HG03521 (cell line): Measurements from ENCODE around the gene DEXI.

Experiments
- ATAC-seq: cut with Tn5 transposase; IDR thresholded peaks from one replicate; pipeline ENCODE4 v1.9.1; 2021; ENCODE audit warnings: mild to moderate bottlenecking, moderate library complexity; ENCODE audit not compliant: unreplicated experiment

Gene DEXI

DNA sequence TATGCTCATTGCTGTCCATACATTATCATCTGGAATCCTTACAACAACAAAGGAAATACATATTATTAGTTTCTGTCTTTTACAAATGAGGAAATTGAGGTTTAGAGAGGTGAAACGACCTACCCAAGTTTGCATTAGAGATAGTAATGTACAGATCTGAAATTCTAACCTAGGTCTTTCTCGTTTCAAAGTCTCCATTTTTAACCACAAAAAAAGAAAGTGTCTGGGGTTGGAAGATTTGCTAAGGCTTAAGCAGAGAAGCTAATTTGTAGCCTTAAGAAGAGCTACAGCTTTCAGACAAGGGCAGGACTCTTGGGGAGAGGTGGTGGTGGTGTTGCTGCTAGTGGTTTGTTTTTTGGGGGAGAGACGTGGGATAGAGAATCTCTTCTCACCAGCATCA lies 46.1 kb downstream of the DEXI start:
- ATAC-seq, result no peak

DNA sequence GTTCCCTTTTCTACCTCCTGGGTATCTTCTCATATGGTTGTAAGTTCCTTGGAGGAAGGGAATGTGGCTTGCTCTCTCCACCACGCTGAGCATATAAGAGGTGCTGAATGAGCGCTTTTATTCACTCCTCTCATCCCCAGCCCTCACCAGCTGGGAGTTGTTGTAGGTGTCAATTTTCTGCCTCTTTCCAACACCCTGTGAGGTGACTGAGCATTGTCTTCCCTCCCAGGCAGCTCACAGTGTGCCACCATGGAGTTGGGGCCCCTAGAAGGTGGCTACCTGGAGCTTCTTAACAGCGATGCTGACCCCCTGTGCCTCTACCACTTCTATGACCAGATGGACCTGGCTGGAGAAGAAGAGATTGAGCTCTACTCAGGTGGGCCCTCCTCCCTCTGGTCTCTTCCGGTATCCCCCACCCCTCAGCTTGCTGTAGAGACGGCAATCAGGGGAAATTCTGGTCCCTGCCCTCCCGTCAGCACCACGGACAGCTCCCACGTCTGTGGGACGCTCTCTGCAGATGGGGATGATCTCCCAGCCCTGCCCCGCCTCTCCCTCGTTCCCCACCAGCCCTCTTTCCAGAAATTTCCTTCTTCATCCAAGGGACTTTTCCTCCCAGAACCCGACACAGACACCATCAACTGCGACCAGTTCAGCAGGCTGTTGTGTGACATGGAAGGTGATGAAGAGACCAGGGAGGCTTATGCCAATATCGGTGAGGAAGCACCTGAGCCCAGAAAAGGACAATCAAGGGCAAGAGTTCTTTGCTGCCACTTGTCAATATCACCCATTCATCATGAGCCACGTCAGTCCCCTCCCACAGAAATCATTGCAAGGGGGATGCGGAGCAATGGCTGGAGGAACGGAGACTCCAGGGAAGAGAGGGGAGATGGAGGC lies 47.0 kb downstream of the DEXI start:
- no peak for ATAC-seq

DNA sequence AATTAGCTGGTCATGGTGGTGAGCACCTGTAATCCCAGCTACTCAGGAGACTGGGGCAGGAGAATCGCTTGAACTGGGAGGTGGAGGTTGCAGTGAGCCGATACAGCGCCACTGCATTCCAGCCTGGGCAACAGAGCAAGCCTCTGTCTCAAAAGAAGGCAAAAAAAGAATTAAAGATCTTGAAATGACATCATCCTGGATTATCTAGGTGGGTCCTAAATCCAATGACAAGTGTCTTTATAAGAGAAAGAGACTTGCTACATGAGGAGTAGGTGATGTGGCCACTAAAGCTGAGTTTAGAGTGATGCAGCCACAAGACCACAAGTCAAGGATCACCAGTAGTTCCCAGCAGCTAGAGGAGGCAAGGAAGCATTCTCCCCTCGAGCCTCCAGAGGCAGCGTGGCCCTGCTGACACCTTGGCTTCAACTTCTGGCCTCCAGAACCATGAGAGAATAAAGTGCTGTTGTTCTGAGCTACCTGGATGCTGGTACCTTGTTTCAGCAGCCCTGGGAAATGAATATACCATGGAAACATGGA lies 49.4 kb downstream of the DEXI start:
- no peak for ATAC-seq

DNA sequence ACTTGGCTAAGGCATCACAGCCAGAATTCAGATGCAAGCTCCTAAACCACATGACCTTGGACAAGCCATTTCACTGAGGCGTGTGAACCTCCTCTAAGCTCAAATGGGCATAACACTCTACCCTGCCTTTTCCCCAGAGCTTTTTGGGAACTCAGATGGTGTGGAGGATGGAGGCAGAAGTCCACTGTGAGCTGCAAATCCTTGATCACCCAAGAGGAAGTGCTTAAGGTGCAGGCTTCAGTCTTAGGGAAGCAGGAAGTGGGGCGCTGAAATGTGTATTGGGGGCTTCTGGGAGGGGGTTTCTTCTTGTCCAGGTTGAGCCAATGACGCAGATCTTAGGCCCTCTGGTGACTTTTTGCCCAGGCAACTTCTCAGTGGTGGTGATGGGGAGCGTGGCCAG lies 52.4 kb downstream of the DEXI start:
- ATAC-seq, result no peak

DNA sequence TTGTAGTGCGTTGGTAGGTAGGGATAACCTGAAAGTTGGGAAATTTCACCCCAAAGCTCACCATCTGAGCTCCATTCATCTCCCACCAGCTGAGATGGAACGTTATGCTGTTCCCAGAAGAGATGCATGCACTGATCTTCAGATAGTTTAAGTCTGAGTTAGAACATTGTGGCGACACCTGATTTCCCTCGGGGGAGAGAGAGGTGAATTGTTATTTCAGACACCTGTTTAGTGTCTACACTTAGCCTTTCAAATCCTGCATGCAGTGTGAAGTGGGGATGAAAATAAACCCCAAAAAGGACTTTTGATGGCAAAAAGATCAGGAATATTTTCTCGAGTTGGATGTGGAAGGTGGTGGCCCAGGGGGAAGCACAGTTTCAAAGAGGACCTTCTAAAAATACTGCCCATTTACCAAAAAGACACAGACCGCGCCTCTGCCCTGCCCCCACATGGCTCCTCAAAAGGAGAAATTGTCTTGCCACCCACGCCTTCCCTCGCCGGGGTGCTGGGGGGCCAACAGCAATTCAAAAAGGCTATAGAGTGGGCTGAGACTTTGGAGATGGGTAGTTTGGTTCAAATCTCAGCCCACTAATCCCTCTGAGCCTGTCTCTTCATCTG lies 53.8 kb downstream of the DEXI start:
- ATAC-seq, result no peak

DNA sequence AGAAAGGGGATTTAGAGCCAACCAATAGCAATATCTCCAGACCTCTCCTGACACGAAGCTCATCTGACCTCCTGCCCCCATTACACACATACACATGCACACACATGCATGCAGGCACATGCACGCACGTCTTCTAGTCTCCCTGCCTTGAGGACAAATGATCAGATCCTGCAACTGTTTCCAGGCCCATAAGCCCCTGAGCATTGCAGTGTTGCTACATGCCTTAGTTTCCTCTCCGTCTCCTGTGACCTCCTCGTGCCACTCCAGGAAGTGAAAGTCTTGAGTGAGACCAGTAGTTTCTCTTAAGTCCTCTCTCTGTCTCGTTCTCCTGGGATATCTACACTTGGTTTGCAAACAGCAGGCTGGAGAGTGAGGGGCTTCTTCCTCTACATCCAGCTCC lies 57.0 kb downstream of the DEXI start:
- ATAC-seq, result no peak

DNA sequence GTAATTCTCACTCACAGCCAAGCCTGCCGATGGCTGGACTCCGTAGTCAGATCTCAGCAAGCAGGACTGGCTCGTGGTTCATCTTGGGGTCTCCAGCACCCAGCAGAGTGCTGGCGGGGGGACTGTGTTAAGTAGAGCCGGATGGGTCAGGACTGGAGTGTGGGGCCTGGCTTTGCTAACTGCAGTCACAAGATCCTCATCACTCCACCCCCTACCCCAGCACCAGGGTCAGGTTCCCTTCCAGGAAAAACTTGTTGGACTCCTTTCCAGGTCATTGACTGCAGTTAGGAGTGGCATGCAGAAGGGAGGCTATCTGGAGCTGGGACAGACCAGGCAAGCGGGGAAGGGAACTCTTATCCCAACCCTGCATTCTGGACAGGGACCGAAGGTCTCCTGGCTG lies 59.3 kb downstream of the DEXI start:
- ATAC-seq, result no peak

DNA sequence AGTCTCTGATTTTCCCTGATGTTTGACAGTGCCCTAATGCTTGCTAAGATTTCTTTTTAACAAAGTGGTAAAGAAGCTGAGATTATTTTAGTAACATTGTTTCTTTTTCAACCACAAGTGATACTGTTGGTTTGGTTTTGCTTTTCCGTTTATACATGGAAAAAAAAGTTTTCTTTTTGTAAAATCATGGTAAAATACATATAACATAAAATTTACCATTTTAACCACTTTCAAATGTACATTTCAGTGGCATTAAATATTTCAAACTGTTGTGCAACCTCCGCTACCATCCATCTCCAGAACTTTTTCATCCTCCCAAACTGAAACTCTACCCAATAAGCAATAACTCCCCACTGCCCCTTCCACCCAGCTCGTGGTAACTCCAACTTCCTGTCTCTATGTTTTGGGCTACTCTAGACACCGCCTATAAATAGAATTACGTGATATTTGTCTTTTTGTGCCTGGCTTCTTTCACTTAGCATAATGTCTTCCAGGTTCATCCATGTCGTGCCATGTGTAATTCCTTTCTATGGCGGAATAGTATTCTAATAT lies 60.7 kb downstream of the DEXI start:
- ATAC-seq, result no peak

DNA sequence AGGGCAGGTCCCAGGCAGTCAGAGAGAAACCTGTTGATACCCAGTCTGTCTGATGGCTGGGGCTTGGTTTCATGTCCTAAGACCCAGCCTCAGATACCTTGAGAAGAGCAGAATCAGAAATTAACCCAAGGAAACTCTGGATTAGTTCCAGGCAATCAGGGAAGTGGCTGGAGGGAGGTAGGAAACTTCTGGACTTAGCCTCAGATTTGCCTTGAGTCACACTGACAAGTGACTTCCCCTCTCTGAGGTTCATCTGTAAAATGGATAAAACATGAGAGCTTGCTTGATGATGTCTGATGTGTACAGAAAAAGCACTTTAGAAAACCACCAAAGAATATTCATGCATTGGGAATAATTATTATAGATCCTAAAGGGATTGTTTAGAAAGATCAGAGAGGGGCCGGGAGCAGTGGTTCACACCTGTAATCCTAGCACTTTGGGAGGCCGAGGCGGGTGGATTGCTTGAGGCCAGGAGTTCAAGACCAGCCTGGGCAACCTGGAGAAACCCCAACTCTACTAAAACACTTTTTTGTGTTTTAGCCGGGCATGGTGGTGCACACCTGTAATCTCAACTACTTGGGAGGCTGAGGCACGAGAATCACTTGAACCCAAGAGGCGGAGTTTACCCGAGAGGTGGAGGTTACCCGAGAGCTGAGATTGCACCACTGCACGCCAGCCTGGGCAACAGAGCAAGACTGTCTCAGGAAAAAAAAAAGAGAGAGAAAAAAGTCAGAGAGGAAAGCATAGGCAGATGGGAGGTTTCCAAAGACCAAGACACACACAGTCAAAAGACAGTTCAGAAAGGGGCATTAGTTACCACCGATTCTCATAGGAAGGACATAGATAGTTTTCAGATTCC lies 61.4 kb downstream of the DEXI start:
- no peak for ATAC-seq

DNA sequence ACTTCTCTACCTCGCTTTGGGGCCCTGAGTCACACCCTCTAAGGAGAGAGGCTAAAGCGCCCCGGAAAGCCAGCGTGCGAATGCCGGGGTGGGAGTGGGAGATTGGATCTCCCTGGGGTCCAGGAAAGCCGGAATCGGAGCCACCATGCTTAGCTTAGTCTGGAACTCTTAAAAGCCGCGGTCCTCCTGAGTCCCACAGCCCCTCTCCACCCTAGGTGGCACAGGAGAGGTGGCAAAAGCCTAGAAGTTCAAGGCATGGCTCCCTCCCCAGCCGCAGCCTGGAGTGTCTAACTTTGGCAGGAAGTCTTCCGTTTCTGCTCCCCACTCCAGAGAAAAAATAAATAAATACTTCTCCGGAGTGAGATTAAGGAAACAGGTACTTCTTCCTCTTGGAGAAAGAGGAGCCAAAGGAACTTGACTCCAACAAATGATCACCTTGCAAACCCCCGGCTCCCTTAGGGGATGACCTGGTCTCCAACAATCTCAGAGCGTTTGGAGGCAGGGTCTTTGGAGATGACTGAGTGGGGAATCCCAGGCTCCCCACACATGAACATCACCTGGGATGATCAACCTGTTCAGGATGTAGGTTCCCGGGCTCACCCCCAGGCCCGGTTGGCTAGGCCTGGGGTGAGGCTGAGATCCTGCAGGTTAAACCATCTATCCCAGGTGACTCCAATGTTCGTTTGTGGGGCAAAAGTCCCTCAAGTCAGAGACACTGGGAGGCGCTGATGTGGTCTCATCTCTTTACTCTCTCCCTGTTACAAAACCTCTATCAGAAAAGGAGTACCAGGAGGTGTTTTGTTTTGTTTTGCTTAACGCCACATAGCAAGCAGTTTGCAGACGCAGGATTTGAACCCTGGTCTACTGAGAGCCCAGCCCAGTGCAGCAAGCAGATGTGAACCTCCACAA lies 62.3 kb downstream of the DEXI start:
- ATAC-seq, result no peak
